KMS-11 (cell line): ENCODE measurements around the gene CHAT.

Experiments used
- H2AFZ ChIP-seq: fragments of 200-600 bp; sonication (generic); 2 replicates; pipeline ENCODE4 v1.6.1; 2016; ENCODE audit warnings: antibody characterized with exemption, mixed run types, low read depth
- H3K27ac ChIP-seq: fragments of 200-600 bp; sonication (generic); 2 replicates; pipeline ENCODE4 v1.6.1; 2016; ENCODE audit warnings: mild to moderate bottlenecking, mixed run types
- H3K27me3 ChIP-seq: fragments of 200-600 bp; sonication (generic); 2 replicates; pipeline ENCODE4 v1.6.1; 2017; ENCODE audit warnings: mild to moderate bottlenecking, low read depth, mixed run types, moderate library complexity; ENCODE audit not compliant: insufficient read depth
- H3K36me3 ChIP-seq: fragments of 200-600 bp; sonication (generic); 2 replicates; pipeline ENCODE4 v1.6.1; 2017; ENCODE audit warnings: mild to moderate bottlenecking, mixed run types; ENCODE audit not compliant: insufficient read depth
- H3K4me1 ChIP-seq: fragments of 200-600 bp; sonication (generic); 2 replicates; pipeline ENCODE4 v1.6.1; 2016; ENCODE audit warnings: mild to moderate bottlenecking, low read depth, mixed run types; ENCODE audit not compliant: poor library complexity, severe bottlenecking
- H3K4me2 ChIP-seq: fragments of 200-600 bp; sonication (generic); 2 replicates; pipeline ENCODE4 v1.7.0; 2016; ENCODE audit warnings: mild to moderate bottlenecking, mixed run types
- H3K4me3 ChIP-seq: fragments of 200-600 bp; sonication (generic); IDR thresholded peaks from 2 replicates; pipeline ENCODE4 v1.6.1; 2017; ENCODE audit warnings: low read depth, low read length, mixed read lengths; ENCODE audit not compliant: insufficient read depth
- H3K79me2 ChIP-seq: fragments of 200-600 bp; sonication (generic); 2 replicates; pipeline ENCODE4 v1.6.1; 2016; ENCODE audit warnings: low read depth, mixed run types; ENCODE audit not compliant: insufficient read depth
- H3K9ac ChIP-seq: fragments of 200-600 bp; sonication (generic); 2 replicates; pipeline ENCODE4 v1.6.1; 2016; ENCODE audit warnings: mild to moderate bottlenecking, mixed run types
- H4K20me1 ChIP-seq: fragments of 200-600 bp; sonication (generic); 2 replicates; pipeline ENCODE4 v1.6.1; 2016; ENCODE audit warnings: mild to moderate bottlenecking, mixed run types; ENCODE audit not compliant: insufficient read depth
- CTCF ChIP-seq: fragments of 200-600 bp; sonication (generic); conservative IDR thresholded peaks from 2 replicates; pipeline ENCODE4 v1.6.1; 2017; ENCODE audit warnings: low read depth, mild to moderate bottlenecking, antibody characterized with exemption, low read length, moderate library complexity, mixed read lengths

Gene CHAT

DNA sequence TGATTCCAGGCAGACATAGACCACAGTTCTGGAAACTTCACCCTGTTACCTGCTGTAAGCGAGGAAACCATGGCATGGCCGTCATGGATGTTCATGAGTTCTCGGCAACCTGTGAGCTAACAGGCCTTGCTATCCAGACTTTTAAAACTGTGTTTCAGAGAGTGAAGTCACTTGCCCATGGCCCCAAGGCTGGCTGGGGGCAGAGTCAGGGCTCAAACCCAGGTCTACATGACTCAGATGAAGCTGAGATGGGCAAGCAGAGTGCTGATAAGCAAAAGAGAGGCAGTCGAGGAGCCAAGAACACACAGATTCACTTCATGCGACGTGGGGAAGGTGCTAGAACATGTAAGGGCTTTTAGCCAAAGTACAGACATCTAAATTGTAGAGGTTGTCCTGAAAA is 97.1 kb downstream of the CHAT start:
- no peaks in the 10 kb centered on the region for H3K27me3 ChIP-seq

DNA sequence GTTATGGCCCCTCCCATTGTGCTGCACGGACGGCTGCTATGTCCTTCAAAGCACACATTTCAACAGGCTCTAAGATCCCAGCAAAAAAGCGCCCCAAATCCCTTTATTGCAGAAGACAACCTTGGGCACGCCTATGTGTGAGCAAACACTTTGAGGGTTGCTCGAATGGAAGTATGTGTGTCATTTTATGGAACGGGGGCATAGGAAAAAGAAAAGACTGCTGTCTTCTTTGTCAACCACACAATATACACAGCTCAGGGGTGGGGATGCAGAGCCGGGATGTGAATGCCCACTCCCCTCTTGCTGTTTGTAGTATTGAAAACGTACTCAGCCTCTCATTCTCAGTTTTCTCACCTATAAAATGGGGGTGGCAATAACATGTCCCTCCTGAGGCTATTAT is 97.6 kb downstream of the CHAT start:
- TF ChIP-seq CTCF, result no peak
- Histone ChIP-seq H2AFZ (no peak overlapping the region), H3K36me3 (no peaks in the 10 kb centered on the region), H3K27ac (no peak overlapping the region), H3K27me3 (no peaks in the 10 kb centered on the region), H3K4me3 (no peak overlapping the region), H4K20me1 (no peaks in the 10 kb centered on the region), H3K79me2 (no peaks in the 10 kb centered on the region), H3K9ac (no peak overlapping the region), H3K4me1 (no peaks in the 10 kb centered on the region), H3K4me2 (no peak overlapping the region)

More for the DNA sequence above, 97.1 kb downstream of the CHAT start:
- no peak for TF ChIP-seq CTCF
- no peaks in the 10 kb centered on the region for H3K79me2 ChIP-seq
- no peak overlapping the region for H3K9ac ChIP-seq
- no peak overlapping the region for H3K4me3 ChIP-seq
- H3K27ac ChIP-seq, result no peak overlapping the region
- H3K4me1 ChIP-seq, result no peaks in the 10 kb centered on the region
- H3K4me2 ChIP-seq, result no peak overlapping the region
- no peaks in the 10 kb centered on the region for H4K20me1 ChIP-seq
- H3K36me3 ChIP-seq, result no peaks in the 10 kb centered on the region
- no peak overlapping the region for H2AFZ ChIP-seq

GRCh38 chr10:49713266-49713665 is 99.4 kb downstream of the CHAT start:
- H3K4me3 ChIP-seq, result no peak overlapping the region
- no peaks in the 10 kb centered on the region for H3K79me2 ChIP-seq
- H3K9ac ChIP-seq, result no peak overlapping the region
- H2AFZ ChIP-seq, result no peak overlapping the region
- H3K27me3 ChIP-seq, result no peaks in the 10 kb centered on the region
- H3K27ac ChIP-seq, result no peak overlapping the region
- no peaks in the 10 kb centered on the region for H4K20me1 ChIP-seq
- TF ChIP-seq CTCF, result no peak
- H3K4me1 ChIP-seq, result no peaks in the 10 kb centered on the region
- H3K4me2 ChIP-seq, result no peak overlapping the region
- no peaks in the 10 kb centered on the region for H3K36me3 ChIP-seq
